Spleen (tissue), 11 donors: ENCODE measurements around the gene NEURL4. TPM values are rescaled to one million over a fixed set of nuclear protein-coding genes. Genes with fewer than 3 reads are reported as not detected.

ENCODE experiments used
- DNase-seq: peaks from one replicate; pipeline ENCODE4 v3.0.0-alpha.2; 2020
- H3K27ac ChIP-seq, 8 donors: fragments of 200-600 bp; sonication (generic) in 7 of 8; 1 replicate in 4 of 8; 2 replicates in 4 of 8; pipeline versions ENCODE4 v1.5.0 to v1.8.0; 2016 to 2021; ENCODE audit warnings: inconsistent platforms in 4 of 8, mild to moderate bottlenecking in 4 of 8, moderate library complexity in 1 of 8
- H3K27me3 ChIP-seq, 7 donors: fragments of 200-600 bp; sonication (generic) in 6 of 7; replicated peaks in 1 of 7; 1 replicate in 4 of 7; 2 replicates in 3 of 7; pipeline versions ENCODE4 v1.5.0 to v1.8.0; 2016 to 2021; ENCODE audit warnings: inconsistent platforms in 3 of 7, mild to moderate bottlenecking in 1 of 7
- H3K36me3 ChIP-seq, 6 donors: fragments of 200-600 bp; sonication (generic) in 5 of 6; 1 replicate in 4 of 6; 2 replicates in 2 of 6; pipeline versions ENCODE4 v1.5.0 to v1.8.0; 2016 to 2021; ENCODE audit warnings: inconsistent platforms in 2 of 6
- H3K4me1 ChIP-seq, 6 donors: fragments of 200-600 bp; sonication (generic) in 5 of 6; 1 replicate in 3 of 6; 2 replicates in 3 of 6; pipeline versions ENCODE4 v1.5.0 to v1.8.0; 2016 to 2021; ENCODE audit warnings: inconsistent platforms in 3 of 6
- H3K4me3 ChIP-seq, 8 donors: fragments of 200-600 bp; sonication (generic) in 7 of 8; 1 replicate in 4 of 8; 2 replicates in 4 of 8; pipeline versions ENCODE4 v1.5.0 to v1.8.0; 2016 to 2021; ENCODE audit warnings: inconsistent platforms in 4 of 8, mild to moderate bottlenecking in 4 of 8, moderate library complexity in 2 of 8
- H3K9me3 ChIP-seq, 8 donors: fragments of 200-600 bp; sonication (generic) in 7 of 8; 1 replicate in 4 of 8; 2 replicates in 4 of 8; pipeline versions ENCODE4 v1.5.0 to v1.8.0; 2016 to 2021; ENCODE audit warnings: inconsistent platforms in 4 of 8
- POLR2A ChIP-seq, 3 donors: fragments of 450-650 bp; IDR thresholded peaks; one replicate each; pipeline ENCODE4 v1.5.1; 2017; ENCODE audit warnings: antibody characterized with exemption in 3 of 3, mild to moderate bottlenecking in 1 of 3
- POLR2AphosphoS5 ChIP-seq, 3 donors: sonication (generic); formaldehyde crosslinking; IDR thresholded peaks; one replicate each; pipeline ENCODE4 v1.5.1; 2017; ENCODE audit warnings: antibody characterized with exemption in 3 of 3
- WGBS, 5 donors: extraction: QIAGEN DNeasy Blood & Tissue Kit in 3 of 5; methylation state at CpG; one replicate each; pipeline versions ENCODE4 v1.1.5 to v1.1.7; 2013 to 2018; 5-methylcytosine and 5-hydroxymethylcytosine counted together
- intact Hi-C: fragments of 100-400 bp; cut with DNase I; formaldehyde crosslinking; loops from one replicate; pipeline ENCODE4 v1.15.0; 2023; ENCODE audit warnings: low total_unique reads
- polyA plus RNA-seq, 3 donors: library from polyadenylated mRNA; stranded (reverse); fragments of 200-250 nt; gene quantifications; one replicate each; pipeline ENCODE4 v1.2.1, GENCODE V29; 2013
- total RNA-seq, 7 donors: library from RNA; depleted of rRNA in 3 of 7; stranded (reverse); fragments of >200 nt in 3 of 7; fragmentation: NEBNext Ultra II Directional in 4 of 7; extraction: Animal tissue kit (Norgen Biotek cat#: 25700) in 4 of 7; gene quantifications; one replicate each; pipeline versions ENCODE4 v1.1.0 to v1.2.1, GENCODE V29; 2016 to 2021
- TF ChIP-seq, protein P1 (sequence below), 11 experiments: fragments of 200-600 bp in 7 of 11; fragments of 450-650 bp in 4 of 11; sonication (generic) in 4 of 11; IDR thresholded peaks in 8 of 11; conservative IDR thresholded peaks in 3 of 11; 1 replicate in 7 of 11; 2 replicates in 4 of 11; pipeline versions ENCODE4 v1.4.0 to v1.8.0; 2016 to 2021; ENCODE audit warnings: antibody characterized with exemption in 11 of 11, inconsistent platforms in 4 of 11, mild to moderate bottlenecking in 1 of 11
- donor health status: healthy with polysubstance abuse.
- donor health status: DM: no; HTN: no; CAD: no; lungs with moderate emphysema.
- donor health status: DM: no; HTN: no; CAD: no.
- donor health status: Bipolar disorder and iron deficiency.
- donor health status: healthy.
- donor health status: DM: no; HTN: no; CAD: no.
- donor health status: DM: yes; HTN: yes; CAD: no.

NEURL4 gene
- total and polyA plus RNA-seq, 10 donors = 16.5 to 53.9 (median 40.3) TPM

- WGBS, 5 donors = 52 to 57% (median 53%) methylated on average over 6 of the region's 6 CpGs
- TF ChIP-seq POLR2AphosphoS5 (IDR thresholded peaks at IDR 0.05) (no peak), POLR2A (IDR thresholded peaks at IDR 0.05) (no peak)
- TF ChIP-seq, protein P1, sequence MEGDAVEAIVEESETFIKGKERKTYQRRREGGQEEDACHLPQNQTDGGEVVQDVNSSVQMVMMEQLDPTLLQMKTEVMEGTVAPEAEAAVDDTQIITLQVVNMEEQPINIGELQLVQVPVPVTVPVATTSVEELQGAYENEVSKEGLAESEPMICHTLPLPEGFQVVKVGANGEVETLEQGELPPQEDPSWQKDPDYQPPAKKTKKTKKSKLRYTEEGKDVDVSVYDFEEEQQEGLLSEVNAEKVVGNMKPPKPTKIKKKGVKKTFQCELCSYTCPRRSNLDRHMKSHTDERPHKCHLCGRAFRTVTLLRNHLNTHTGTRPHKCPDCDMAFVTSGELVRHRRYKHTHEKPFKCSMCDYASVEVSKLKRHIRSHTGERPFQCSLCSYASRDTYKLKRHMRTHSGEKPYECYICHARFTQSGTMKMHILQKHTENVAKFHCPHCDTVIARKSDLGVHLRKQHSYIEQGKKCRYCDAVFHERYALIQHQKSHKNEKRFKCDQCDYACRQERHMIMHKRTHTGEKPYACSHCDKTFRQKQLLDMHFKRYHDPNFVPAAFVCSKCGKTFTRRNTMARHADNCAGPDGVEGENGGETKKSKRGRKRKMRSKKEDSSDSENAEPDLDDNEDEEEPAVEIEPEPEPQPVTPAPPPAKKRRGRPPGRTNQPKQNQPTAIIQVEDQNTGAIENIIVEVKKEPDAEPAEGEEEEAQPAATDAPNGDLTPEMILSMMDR (IDR thresholded peaks at IDR 0.05 in 8 of 11, conservative IDR thresholded peaks at IDR 0.05 in 3 of 11) = no peak
- Histone ChIP-seq H3K27me3 (peaks cover 0 to 77% (median 20%) of the 10 kb centered on the region in 7 donors), H3K27ac (peak overlapping the region in 1 of 8 donors; percentile 60), H3K4me3 (peak overlapping the region in 2 of 8 donors; percentile 45 to 50), H3K4me1 (peaks cover 17 to 34% (median 30%) of the 10 kb centered on the region in 6 donors), H3K36me3 (no peaks in the 10 kb centered on the region), H3K9me3 (no peaks in the 10 kb centered on the region)
- DNase-seq = no peak
- intact Hi-C loops = no loop called here
Measured at GRCh38 chr17:7282752-7283321, 46.3 kb downstream of the NEURL4 start.

DNA sequence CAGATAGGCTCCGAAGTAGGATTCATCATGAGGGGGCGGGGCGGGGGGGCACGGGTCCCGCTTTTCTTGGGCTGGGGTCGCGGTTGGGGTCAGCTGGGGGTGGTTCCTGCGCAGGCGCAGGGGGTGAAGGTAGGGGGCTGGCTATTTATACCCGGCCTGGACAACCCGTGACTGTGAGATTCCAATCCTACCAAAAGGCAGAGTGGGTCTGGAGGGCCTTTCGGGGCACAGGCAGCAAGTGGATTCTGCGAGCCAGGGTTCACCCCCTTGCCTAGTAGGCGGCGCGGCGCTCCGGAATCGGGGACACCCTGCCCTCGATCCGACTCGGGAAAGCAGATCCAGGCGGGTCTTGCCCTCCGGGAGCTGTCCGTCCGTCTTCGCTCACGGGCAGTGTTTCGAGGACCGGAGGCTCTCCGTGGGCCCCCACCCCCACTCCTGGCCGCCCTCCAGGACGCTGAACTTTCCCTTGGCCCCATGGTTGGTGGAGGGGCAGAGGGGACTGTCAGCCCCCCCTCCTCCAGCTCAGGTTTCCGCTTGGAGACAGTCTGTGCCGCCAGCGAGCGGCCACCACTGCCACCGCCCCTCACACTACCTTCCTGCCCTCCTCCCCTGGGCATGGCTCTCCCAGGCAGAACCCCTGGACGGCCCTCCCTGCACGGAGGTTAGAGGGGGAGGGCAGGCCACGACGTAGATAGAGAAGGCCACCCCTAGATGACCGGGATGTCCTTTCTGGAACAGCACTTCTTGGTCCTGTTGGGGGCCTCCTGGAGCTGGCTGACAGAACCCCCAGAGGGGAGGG is 47.0 kb downstream of the NEURL4 start:
- Histone ChIP-seq H3K27ac (peak overlapping the region in 2 of 8 donors; percentile 15 to 60), H3K4me3 (peak overlapping the region; percentile 30 to 67 (median 43)), H3K36me3 (no peaks in the 10 kb centered on the region), H3K9me3 (no peaks in the 10 kb centered on the region), H3K4me1 (peaks cover 17 to 34% (median 30%) of the 10 kb centered on the region in 6 donors), H3K27me3 (peaks cover 0 to 70% (median 20%) of the 10 kb centered on the region in 7 donors)
- intact Hi-C loops = loop anchor here (2.0 kb wide), 1 partner anchor 15 kb away; no protein-coding TSS in a partner anchor
- peak; percentile 79 for DNase-seq
- WGBS, 5 donors = 1 to 7% (median 3%) methylated on average over 5 to 43 of the region's 43 CpGs
- peak in 2 of 3 donors; percentile 28 to 53 for TF ChIP-seq POLR2AphosphoS5 (IDR thresholded peaks at IDR 0.05)
- TF ChIP-seq, protein P1 (IDR thresholded peaks at IDR 0.05 in 8 of 11, conservative IDR thresholded peaks at IDR 0.05 in 3 of 11) = no peak

DNA sequence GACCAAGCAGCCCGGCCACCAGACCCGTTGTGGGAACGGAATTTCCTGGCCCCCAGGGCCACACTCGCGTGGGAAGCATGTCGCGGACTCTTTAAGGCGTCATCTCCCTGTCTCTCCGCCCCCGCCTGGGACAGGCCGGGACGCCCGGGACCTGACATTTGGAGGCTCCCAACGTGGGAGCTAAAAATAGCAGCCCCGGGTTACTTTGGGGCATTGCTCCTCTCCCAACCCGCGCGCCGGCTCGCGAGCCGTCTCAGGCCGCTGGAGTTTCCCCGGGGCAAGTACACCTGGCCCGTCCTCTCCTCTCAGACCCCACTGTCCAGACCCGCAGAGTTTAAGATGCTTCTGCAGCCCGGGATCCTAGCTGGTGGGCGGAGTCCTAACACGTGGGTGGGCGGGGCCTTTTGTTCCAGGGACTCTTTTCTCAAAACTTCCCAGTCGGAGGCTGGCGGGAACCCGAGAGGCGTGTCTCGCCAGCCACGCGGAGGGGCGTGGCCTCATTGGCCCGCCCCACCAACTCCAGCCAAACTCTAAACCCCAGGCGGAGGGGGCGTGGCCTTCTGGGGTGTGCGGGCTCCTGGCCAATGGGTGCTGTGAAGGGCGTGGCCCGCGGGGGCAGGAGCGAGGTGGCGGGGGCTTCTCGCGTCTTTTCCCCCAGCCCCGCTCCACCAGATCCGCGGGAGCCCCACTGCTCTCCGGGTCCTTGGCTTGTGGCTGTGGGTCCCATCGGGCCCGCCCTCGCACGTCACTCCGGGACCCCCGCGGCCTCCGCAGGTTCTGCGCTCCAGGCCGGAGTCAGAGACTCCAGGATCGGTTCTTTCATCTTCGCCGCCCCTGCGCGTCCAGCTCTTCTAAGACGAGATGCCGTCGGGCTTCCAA is 47.8 kb downstream of the NEURL4 start, which contains the start of gene SLC2A4:
Gene SLC2A4 (plus strand): TSS at position 645 of the 879 bp plus-strand sequence. CDS start 217 bp downstream, at position 862.
- H3K36me3 ChIP-seq = no peaks in the 10 kb centered on the region
- 0 to 1% (median 1%) methylated on average over 24 to 71 of the region's 71 CpGs for WGBS, 5 donors
- TF ChIP-seq POLR2A (IDR thresholded peaks at IDR 0.05) = no peak
- TF ChIP-seq POLR2AphosphoS5 (IDR thresholded peaks at IDR 0.05) = peak in 2 of 3 donors; percentile 34 to 44
- TF ChIP-seq, protein P1 (IDR thresholded peaks at IDR 0.05 in 8 of 11, conservative IDR thresholded peaks at IDR 0.05 in 3 of 11) = no peak
- H3K27me3 ChIP-seq = peaks cover 0 to 63% (median 20%) of the 10 kb centered on the region in 7 donors
- H3K4me1 ChIP-seq = peaks cover 17 to 34% (median 30%) of the 10 kb centered on the region in 6 donors
- peak within 1 kb of the TSS in 6 of 8 donors; percentile 47 to 69 (median 62) for H3K27ac ChIP-seq
- intact Hi-C loops = loop anchor here (2.0 kb wide), 1 partner anchor 15 kb away; no protein-coding TSS in a partner anchor
- peak within 1 kb of the TSS; percentile 30 to 67 (median 43) for H3K4me3 ChIP-seq
- H3K9me3 ChIP-seq = no peaks in the 10 kb centered on the region
- DNase-seq = peak; percentile 93
